GM19467 (cell line): Measurements from ENCODE around the gene EHD1.

Experiments
- ATAC-seq: cut with Tn5 transposase; IDR thresholded peaks from one replicate; pipeline ENCODE4 v1.9.1; 2021; ENCODE audit warnings: mild to moderate bottlenecking, moderate library complexity; ENCODE audit not compliant: unreplicated experiment

The EHD1 gene

DNA sequence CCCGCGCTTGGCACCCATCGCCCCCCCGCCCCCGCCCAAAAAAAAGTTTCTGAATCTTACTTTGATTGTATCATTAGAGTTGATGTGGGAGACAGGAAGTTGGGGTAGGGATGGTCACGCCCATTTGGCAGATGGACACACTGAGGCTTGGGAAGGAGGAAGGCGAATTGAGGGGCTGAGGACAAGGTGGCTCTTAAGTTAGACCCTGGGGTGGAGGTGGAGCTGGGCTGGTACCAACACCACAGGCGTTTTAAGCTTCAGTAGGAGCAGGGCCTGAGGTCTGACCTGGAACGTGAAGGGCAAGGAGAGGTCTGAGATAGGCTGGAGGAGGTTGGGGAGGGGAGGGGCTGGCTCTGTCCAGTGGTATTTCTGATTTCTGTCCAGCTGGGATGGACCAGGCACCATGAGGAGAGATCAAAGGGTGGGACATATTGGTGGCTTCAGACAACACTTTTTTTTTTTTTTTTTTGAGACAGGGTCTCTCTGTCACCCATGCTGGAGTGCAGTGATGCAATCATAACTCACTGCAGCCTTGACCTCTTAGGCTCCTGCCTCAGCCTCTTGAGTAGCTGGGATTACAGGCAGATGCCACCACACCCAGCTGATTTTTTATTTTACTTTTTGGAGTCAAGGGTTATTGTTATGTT is 33.2 kb downstream of the EHD1 start:
- no peak for ATAC-seq

DNA sequence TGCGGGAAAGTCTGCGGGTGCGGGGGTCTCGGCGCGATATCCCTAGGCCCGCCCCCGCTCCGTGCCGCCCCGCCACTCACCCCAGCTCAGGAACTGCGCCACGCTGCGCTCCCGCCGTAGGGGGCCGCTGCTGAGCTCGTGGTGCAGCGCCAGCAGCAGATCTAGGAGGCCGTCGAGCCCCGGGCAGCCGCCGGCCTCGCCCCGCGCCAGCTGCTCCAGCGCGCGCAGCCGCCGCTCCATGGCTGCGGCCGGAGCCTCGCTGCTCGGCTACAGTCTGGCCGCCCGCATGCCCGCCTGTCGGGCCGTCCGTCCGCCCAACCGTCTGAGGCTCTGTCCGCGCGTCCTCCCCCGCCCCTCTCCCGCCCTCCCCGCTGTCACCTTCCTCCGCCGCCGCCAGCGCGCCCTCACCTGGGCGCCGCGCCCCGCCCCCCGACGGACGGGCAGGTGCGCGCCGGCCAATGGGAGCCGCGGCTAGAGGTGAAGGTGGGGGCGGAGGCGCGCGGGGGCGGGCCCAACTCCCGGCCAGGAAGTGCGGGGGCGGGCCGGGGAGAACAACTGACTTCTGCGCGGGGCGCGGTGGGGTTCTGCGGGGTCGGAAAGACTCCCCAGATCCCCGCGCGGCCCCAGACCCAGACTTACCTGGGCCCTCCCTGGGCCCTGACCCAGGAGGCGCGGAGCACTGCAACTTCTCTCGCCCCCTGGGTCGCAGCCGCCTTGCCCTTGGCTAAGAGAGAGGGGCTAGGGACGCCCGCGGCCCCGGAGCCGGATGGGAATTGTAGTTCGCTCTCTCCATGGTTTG is 33.9 kb downstream of the EHD1 start, which contains the start of gene CDC42BPG:
Gene CDC42BPG, minus strand, starts transcription at position 324 of the 799 bp plus-strand sequence. Its CDS starts 84 bp downstream, at position 240.
- ATAC-seq, result no peak

DNA sequence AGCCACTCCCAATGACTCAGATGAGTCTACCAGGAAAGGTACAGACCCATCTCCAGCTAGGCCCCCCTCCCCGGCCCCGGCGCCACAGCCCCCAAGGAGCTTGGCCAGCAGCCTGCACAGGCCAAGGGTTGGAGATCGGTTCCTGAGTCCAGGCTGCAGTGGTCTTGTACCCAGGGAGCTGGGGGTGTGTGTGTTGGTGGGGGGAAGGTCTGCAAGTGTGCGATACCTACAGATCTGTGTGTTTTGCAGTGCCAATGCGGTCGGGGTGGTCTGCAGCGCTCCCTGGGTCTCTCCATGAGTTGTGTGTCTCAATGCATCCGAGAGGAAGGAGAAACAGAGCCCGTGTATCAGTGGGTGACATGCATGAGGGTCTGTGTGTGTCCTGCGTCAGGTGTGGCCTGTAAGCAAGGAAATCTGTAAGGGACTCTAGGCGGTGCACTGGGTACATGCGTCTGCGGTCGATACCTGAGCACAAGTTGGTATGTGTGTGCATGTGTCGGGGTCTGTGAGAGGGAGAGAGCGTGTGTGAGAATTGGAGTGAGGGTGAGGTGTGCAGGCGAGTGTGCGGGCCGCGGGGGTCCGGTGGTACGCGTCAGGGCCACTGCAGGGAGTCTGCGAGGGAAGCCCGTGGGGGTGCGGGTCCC is 34.6 kb downstream of the EHD1 start:
- no peak for ATAC-seq

DNA sequence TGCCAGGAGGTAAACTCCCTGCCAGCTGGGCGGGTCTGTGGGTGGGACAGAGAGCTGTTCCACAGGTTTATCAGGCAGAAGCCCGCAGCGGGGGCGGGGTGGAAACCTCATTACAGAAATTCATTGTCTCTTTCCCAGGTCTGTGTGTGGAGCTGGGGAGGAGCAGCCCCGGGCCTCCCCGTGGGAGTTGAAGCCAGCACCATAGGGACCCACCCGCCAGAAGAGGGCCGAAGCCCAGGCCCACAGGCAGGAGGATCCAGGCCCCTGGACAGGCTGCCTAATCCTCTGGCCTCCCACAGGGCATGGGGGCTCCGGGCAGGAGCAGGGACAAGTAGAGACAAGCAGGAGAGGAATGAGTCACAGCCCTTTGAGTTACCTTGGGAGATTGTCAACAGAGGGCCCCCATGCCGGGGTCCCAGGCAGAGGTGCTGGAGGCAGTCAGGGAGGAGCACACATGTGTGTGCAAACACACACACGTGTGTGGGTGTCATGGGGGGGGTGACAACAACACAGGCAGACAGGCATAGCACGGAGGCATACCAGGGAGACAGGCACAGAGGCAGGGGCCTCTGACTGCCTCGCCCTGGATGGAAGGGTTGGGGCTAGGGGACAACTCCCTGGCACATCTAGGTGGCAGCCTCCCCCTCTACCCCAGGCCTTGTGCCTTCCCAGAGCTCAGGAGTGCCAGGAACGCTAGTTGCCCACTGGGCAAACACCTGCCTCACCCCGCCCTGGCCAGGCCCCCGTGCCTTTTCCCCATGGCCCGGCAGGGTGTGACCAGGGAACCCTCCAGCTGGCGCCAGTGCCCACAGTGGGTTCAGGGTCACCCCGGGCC is 35.4 kb downstream of the EHD1 start:
- no peak for ATAC-seq

DNA sequence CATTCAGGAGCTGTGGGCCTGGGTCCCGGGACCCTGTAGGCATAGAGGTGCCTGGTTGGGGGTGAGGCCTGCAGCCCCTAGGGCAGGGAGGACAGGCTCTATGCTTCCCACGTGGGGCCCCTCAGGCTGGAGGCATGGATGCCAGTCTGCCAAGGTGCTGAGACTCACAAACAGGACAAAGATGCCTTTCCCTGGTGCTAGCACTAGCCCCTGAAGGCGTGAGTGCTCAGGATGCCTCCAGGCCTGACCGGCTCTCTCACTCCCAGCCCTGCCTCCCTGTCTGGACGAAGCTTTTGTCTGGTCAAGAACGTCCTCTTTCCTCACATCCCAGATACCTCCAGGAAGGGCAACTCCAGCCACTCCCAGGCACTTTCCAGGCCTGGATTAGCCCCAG is 36.1 kb downstream of the EHD1 start:
- ATAC-seq, result no peak

DNA sequence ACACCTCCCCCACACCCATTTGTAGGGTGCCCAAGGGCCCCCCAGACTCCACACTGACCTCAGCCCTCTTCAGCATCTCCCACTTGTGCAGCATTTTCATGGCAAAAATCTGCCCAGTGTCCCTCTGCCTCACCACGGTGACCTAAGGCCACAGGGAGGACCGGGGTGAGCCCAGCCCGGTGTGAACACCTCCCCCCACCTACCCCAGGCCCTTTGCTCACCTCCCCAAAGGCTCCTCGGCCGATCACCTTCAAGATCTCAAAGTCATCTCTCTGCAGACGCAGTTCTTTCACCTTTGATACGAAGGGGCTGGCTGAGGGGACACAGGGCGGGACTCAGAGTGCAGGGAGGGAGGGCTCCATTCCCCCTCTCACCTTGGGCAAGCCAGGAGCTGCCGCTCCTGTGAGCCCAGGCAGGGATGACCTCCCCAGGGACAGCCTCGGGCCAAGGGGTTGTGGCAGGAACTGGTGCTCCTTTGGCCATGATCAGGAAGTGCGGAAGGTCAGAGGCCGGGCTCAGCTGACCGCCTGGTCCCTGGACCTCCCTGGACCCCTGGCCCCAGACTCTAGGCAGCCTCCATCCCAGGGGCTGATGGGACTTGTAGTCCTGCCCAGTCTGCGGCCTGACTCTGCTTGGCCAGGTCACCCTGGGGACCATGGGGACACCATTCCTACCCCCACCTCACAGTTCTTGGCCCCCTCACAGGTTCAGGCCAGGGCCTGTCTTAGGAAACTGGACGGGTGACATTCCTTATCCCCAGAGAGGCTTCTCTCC is 36.6 kb downstream of the EHD1 start:
- ATAC-seq, result no peak

DNA sequence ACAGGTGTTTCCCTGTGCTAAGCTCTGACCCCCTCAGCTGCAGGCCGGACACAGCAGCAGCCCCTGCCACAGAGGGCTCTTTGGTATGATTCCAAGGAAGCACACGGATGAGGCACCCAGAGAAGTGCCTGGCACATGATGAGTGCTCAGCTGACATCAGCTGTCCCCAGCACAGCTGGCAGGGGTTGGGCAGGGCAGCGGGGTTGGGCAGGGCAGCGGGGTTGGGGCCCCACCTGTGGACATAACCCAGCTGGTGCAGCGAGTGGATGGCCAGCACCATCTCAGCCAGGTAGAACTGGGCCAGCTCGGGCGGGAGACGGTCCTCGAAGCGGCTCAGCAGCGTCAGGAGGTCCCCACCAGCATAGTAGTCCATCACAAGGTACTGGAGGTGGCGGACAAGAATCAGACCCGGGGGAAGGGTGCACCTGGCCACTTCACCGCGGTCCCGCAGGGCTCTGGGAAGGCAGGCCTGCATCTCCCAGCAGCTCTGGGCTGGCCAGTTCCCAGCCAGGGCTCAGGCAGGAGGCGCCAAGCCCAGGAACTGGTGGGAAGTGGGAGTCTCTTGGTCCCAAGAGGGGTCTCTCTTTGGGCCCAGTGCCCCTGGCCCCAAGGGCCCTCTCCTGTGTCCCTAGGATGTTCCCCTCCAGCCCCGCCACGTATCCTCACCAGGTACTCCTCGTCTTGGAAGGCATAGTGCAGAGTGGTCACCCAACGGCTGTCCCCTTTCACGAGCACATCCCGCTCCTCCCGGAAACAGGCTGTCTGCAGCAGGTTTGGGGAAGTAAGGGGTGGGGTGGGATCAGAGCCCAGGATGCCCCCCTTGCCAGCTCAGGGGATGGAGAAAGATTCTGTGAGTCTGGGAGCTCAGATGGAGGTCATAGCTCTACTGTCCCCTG is 38.3 kb downstream of the EHD1 start:
- no peak for ATAC-seq

DNA sequence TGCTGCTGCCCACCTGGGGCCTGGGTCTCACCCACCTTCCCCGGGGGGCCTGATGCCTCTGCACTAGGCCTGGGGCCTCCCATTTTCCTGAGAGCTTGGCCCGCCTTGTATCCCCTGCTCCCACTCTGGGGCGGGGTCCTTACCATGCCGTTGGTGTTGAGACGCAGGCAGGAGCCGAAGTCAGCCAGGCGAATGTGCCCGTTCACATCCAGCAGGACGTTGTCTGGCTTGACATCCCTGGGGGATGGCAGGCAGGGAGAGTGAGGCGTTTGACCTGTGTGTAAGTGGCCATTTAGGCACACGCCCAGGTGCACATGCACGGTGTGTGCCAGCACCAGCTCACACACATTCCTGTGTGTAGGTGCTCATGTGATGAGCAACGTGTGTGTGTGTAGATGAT is 39.1 kb downstream of the EHD1 start:
- no peak for ATAC-seq

DNA sequence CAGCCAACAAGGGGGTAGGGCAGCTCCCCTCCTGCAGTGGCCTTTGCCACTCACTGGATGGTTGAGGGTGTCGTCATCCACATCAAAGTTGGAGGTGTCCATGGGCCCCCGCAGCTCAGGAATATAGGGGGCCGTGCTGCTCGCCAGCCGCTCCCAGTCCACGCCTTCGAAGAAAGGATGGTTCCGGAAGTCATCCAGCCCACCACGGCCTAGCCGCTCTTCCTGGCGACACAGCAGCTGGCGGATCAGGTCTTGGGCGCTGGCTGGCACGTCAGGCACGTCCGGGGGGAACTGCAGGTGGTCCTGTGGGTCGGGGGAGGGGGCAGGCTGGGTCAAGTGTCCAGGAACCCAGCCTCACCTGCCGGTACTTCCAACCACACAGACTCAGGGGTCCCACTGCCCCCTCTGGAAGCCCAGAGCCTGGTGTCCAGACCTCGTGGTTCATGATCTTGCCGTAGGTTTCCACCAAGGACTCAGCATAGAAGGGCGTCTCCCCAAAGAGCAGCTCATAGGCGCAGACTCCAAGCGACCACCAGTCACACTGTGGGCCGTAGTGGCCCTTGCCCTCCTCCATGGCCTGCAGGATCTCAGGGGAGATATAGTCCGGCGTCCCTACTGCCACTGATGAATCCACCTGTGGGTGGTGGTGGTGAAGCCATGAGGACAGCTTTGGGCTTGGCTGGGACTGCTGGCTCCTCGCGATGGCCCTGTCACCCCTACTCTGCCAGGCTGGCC is 39.7 kb downstream of the EHD1 start:
- ATAC-seq, result no peak

DNA sequence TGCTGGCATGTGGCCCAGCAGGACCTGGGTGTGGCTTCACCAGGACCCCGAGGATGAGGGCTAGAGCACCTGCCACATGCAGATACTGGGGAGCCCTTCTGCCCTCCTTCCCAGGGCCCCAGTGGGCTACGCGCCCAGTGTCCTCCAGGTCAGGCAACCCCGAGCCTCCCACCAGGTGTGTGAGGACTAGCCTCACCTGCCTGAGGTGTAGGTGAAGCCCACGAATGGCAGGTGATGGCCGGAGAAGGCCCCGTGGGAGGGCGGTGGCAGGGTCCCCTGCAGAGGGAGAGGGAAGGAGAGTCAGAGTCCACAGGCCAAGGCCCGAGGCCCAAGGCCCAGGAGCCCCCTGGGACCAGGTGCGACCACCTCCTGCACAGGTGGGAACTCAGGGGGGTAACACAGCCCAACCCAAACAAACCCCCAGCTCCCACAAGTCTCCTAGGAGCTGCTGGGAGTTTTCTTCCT is 40.5 kb downstream of the EHD1 start:
- no peak for ATAC-seq

DNA sequence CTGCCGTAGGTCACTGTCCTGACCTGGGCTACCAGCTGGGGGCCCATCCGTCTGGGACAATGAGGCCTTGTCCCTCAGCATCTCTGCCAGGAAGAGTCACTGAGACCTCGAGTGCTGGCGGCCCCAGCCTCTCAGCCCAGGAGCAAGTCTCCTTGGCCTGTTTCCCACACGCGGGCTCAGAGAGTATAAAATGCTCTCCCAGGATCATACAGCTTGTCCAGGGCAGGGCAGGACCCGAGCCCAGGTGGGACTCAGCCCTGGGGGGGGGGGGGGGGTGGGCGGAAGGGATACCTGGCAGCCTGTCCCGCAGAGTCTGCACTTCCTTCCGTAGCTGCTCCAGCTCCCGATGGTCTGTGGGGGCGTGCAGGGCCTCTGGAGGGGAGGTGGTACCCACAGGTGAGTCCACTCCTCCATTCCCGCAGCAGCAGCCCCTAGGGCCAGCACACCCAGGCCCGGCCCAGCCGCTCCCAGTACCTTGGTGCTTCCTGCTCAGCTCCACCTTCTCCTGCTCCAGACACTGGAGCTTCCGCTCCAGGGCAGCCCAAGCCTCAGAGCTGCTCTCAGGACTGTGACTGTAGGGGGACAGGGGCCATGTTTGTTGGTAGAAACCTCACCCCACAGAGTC is 41.9 kb downstream of the EHD1 start:
- ATAC-seq, result no peak

DNA sequence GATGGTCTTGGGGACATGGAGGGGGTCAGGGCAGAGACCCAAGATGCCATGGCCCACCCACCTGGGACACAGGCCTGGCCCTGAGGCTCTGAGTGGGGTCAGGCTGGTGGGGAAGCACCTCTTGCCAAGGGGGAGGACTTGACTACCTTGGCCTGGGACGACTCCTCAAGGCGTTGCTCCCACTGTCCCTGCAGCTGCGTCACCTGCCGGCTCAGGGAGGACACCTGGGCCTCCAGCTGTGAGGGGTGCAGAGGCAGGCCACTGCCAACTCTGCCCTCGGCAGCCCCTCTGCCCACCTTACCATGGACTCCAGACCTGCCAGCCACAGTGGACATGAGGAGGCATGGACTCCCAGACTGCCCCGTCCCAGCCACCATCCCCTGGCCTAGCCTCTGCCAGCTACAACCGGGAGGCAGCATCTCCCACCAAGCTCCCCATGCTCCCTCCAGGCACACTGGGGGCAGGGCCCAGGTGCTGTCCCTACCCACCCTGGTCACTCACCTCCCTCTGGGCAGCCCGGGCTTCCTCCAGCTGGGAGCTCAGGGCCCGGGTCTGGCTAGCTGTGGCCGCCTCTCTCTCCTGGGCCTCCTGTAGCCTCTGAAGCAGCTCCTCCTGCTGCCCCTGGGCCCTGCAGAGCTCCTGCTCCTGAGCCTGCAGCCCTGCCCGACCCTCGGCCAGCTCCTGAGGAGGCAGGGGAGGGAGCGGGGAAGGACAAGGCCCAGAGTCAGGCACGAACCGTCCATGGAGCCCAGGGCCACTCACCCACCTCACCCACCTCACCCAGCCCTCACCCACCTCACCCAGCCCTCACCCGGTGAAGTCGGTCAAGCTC is 42.6 kb downstream of the EHD1 start:
- no peak for ATAC-seq

DNA sequence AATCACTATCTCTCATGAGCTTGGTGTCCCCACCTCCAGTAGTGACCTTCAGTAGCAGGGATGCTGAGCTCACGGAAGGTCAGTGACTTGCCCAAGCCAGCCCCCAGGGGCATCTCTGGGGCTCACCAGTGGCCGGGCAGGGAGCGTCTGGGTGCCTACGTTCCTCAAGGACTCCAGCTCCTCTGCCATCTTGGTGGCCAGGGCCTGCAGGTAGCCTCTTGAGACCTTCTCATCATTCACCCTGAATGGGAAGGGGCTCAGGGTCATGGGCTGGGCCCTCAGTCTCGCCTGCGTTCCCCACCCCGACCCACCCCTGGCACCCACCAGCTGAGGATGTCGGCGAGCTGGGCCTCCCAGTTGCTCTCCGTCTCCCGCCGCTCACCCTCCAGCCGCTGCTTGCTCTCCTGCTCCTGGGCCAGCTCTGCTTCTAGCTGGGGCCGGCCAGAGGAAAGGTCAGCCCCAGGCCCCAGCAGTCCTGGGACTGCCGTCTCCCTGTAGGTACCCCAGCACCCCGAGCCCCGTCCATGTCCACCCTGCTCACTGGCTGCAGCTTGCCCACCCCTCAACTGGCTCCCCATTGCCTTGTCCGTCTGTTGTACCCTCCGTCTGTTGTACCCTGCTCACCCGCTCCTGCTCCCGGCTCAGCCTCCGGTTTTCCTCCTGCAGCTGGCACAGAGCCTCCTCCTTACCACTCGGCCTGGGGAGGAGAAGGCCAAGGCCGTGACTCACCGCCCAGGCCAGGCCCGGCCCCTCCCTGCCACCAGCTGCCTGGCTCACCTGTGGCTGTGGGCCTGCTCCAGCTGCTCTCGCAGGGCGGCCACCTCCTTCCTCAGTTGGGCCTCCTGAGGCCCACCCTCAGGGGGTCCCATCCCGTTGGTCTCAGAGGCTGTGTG is 43.5 kb downstream of the EHD1 start:
- no peak for ATAC-seq

DNA sequence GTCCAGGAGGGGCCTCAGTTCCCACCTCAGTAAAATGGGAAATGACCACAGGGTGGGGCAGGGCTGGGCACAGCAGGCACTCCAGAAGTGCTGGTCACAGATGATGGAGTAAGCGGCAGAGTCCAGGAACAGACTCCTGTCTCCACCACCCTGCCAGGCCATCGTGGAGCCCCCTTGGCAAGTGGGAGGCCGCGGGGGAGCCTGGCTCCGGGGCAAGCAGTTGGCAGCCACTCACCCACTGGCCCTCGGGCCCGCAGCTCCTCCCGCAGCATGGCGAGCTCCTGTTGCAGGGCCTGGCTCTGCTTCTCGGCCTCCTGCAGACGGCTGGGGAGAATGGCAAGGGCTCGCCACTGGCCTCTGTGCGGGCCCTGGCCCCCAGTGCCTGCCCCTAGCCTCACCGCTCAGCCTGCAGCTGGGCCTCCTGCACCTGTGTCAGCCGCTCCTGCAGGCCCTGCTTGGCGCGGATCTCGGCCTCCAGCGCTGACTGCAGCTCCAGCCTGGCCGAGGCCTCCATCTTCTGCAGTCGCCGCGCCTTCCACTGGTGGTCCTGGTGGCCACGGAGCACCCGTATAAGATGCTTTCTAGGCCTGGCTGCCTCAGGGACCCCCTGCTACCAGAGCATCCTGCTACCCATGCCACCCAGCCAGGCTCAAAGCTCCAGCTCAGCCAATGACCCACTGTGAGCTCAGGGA is 44.2 kb downstream of the EHD1 start:
- ATAC-seq, result no peak

DNA sequence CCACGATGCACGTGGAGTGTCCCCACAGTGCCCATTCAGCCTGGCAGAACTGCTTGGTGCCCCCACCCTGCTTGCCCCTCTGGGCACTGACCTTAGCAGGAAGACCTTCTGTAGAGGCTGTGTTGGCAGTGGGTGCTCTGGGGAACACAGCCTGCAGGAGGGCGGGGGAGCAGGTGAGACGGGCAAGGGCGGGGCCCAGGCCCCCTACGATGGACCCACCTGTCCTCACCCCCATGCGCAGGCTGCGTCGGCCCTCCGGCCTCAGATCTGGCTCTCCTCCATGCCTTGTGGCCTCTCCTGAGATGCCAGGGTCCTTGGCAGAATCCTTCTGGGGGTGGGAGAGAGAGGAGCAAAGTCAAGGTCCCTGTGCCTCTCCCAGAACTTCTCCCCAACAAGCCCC is 44.9 kb downstream of the EHD1 start:
- ATAC-seq, result no peak

DNA sequence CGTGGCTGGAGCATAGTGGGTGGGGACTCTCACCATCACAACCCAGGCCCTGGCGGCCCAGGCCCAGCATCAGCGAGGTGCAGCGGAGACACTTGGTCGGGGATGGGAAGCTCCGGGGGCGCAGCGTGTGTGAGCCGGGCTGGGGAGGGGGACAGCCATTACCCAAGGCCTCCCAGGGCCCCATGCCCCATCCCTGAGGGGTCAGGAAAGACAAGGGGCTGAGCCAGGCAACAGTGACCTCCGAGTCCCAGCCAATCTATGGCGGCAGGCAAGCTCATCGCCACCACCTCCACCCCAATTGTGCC is 45.3 kb downstream of the EHD1 start:
- ATAC-seq, result no peak
